ENCODE data around the gene SLC7A11. TPM values are rescaled to one million over a fixed set of nuclear protein-coding genes. Genes with fewer than 3 reads are reported as not detected.

The SLC7A11 gene
- polyA plus RNA-seq, 3 donors = 0.02 to 0.07 TPM; not detected in 1

DNA sequence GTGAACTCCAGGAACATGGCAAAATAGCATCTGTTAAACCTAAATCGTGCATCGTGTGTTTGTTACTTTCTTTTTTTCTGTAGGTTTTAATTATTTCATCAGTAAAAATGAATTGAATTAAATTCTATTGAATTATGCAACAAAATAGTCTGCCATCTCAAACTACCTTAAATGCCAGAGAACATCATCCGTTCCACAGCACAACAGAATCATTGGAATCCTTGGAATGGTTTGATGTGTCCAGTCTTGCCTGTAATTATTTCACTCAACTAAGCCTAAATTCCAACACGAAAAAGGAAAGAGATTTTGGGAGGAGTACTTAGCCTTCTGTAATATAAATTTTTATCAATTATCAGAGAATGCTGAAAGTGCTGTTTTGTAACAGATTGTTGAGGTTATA is 17.1 kb upstream of the SLC7A11 start:
- H3K4me3 ChIP-seq (replicated peaks in 1 of 3; ENCODE audit: low read depth in 2 of 3, low read length in 3 of 3) = no peak overlapping the region
- TF ChIP-seq, protein P1, sequence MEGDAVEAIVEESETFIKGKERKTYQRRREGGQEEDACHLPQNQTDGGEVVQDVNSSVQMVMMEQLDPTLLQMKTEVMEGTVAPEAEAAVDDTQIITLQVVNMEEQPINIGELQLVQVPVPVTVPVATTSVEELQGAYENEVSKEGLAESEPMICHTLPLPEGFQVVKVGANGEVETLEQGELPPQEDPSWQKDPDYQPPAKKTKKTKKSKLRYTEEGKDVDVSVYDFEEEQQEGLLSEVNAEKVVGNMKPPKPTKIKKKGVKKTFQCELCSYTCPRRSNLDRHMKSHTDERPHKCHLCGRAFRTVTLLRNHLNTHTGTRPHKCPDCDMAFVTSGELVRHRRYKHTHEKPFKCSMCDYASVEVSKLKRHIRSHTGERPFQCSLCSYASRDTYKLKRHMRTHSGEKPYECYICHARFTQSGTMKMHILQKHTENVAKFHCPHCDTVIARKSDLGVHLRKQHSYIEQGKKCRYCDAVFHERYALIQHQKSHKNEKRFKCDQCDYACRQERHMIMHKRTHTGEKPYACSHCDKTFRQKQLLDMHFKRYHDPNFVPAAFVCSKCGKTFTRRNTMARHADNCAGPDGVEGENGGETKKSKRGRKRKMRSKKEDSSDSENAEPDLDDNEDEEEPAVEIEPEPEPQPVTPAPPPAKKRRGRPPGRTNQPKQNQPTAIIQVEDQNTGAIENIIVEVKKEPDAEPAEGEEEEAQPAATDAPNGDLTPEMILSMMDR (IDR thresholded peaks at IDR 0.05) = no peak
- no peak overlapping the region for H3K9ac ChIP-seq (ENCODE audit: insufficient read depth, low read length, poor library complexity, severe bottlenecking)
- H2AFZ ChIP-seq (ENCODE audit: insufficient read depth, low read depth, low read length, poor library complexity, severe bottlenecking) = no peak overlapping the region
- no peak overlapping the region for H3K27ac Mint-ChIP-seq
- no peaks in the 10 kb centered on the region for H3K79me2 ChIP-seq (ENCODE audit: insufficient read depth, low read length)
- no peak for DNase-seq
- intact Hi-C loops (cut with micrococcal nuclease) = no loop called here
- H3K4me1 ChIP-seq (ENCODE audit: control insufficient read depth in 1 of 2, insufficient read depth in 2 of 2, low read length in 2 of 2) = peaks cover 0 to 3% of the 10 kb centered on the region in 2 donors
- H3K36me3 ChIP-seq (replicated peaks in 1 of 2; ENCODE audit: control insufficient read depth in 1 of 2, insufficient read depth in 2 of 2, low read length in 2 of 2) = no peaks in the 10 kb centered on the region
- H3K27me3 ChIP-seq (ENCODE audit: control insufficient read depth in 2 of 2, insufficient read depth in 2 of 2, low read length in 2 of 2) = no peaks in the 10 kb centered on the region
- H3K27me3 Mint-ChIP-seq (ENCODE audit: low read depth in 3 of 3) = peaks cover 0 to 2% (median 1%) of the 10 kb centered on the region in 3 donors
- H4K20me1 ChIP-seq (ENCODE audit: insufficient read depth, low read length) = no peaks in the 10 kb centered on the region
- no peaks in the 10 kb centered on the region for H3K36me3 Mint-ChIP-seq
- no peak overlapping the region for H3K27ac ChIP-seq (ENCODE audit: low read depth in 1 of 2, low read length in 2 of 2)
- H3K4me3 Mint-ChIP-seq = no peak overlapping the region
- H3K9me3 ChIP-seq (replicated peaks in 1 of 2; ENCODE audit: control insufficient read depth in 1 of 2, insufficient read depth in 1 of 2, low read length in 2 of 2) = peaks cover 0 to 8% of the 10 kb centered on the region in 2 donors
- H3K4me2 ChIP-seq (replicated peaks; ENCODE audit: extremely low read depth, low read length, poor library complexity, severe bottlenecking) = no peak overlapping the region
- peaks cover 9% of the 10 kb centered on the region for H3K4me1 Mint-ChIP-seq
- H3K9me3 Mint-ChIP-seq = peaks cover 0 to 9% (median 3%) of the 10 kb centered on the region in 7 donors
- WGBS (ENCODE audit: insufficient coverage) = no CpG with 5 or more reads among the region's 4 CpGs

DNA sequence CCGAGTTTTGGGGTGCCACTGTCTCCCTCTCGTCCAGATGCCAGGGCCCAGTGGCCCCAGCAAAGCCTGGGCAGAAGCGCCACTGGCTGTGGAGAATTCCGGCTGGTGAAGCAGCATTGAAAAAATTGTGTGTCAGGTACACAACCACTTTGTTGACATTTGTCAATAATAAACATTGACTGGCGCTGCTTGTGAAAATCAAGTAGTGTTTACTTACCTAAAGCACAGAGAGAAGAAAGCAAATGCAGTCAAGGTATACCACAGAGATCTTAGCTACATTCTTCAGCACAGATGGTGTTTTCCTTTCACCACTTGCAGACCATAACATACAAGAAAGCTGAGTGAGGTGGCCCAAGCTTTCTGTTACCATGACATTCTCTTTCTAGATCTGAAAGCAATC is 14.5 kb upstream of the SLC7A11 start:
- no peak for DNase-seq
- H3K4me2 ChIP-seq (replicated peaks; ENCODE audit: extremely low read depth, low read length, poor library complexity, severe bottlenecking) = no peak overlapping the region
- no peak overlapping the region for H3K27ac ChIP-seq (ENCODE audit: low read depth in 1 of 2, low read length in 2 of 2)
- H4K20me1 ChIP-seq (ENCODE audit: insufficient read depth, low read length) = no peaks in the 10 kb centered on the region
- H3K27ac Mint-ChIP-seq = no peak overlapping the region
- no peak overlapping the region for H3K4me3 ChIP-seq (replicated peaks in 1 of 3; ENCODE audit: low read depth in 2 of 3, low read length in 3 of 3)
- peaks cover 4% of the 10 kb centered on the region for H3K4me1 Mint-ChIP-seq
- TF ChIP-seq, protein P1 (IDR thresholded peaks at IDR 0.05) = no peak
- no peaks in the 10 kb centered on the region for H3K36me3 ChIP-seq (replicated peaks in 1 of 2; ENCODE audit: control insufficient read depth in 1 of 2, insufficient read depth in 2 of 2, low read length in 2 of 2)
- WGBS (ENCODE audit: insufficient coverage) = 100% methylated on average over 3 of the region's 5 CpGs
- no peaks in the 10 kb centered on the region for H3K36me3 Mint-ChIP-seq
- no peak overlapping the region for H3K9ac ChIP-seq (ENCODE audit: insufficient read depth, low read length, poor library complexity, severe bottlenecking)
- intact Hi-C loops (cut with micrococcal nuclease) = no loop called here
- peaks cover 0 to 3% of the 10 kb centered on the region in 2 donors for H3K4me1 ChIP-seq (ENCODE audit: control insufficient read depth in 1 of 2, insufficient read depth in 2 of 2, low read length in 2 of 2)
- H3K9me3 Mint-ChIP-seq = peaks cover 0 to 9% (median 3%) of the 10 kb centered on the region in 7 donors
- no peak overlapping the region for H2AFZ ChIP-seq (ENCODE audit: insufficient read depth, low read depth, low read length, poor library complexity, severe bottlenecking)
- no peak overlapping the region for H3K4me3 Mint-ChIP-seq
- H3K27me3 ChIP-seq (ENCODE audit: control insufficient read depth in 2 of 2, insufficient read depth in 2 of 2, low read length in 2 of 2) = no peaks in the 10 kb centered on the region
- H3K27me3 Mint-ChIP-seq (ENCODE audit: low read depth in 3 of 3) = peaks cover 0 to 1% (median 0%) of the 10 kb centered on the region in 3 donors
- H3K79me2 ChIP-seq (ENCODE audit: insufficient read depth, low read length) = no peaks in the 10 kb centered on the region
- H3K9me3 ChIP-seq (replicated peaks in 1 of 2; ENCODE audit: control insufficient read depth in 1 of 2, insufficient read depth in 1 of 2, low read length in 2 of 2) = peaks cover 0 to 8% of the 10 kb centered on the region in 2 donors

All from CD14-positive monocyte (primary cell).